Panc1 (cell line): Measurements from ENCODE around the gene INO80. TPM values are rescaled to one million over a fixed set of nuclear protein-coding genes. Genes with fewer than 3 reads are reported as not detected.

ENCODE experiments used
- ATAC-seq: fragments of 200-7000 bp; cut with Tn5 transposase; 2 replicates; pipeline ENCODE4 v1.9.1; 2020; ENCODE audit warnings: mild to moderate bottlenecking, moderate library complexity
- BruUV-seq: library from RNA; stranded (reverse); fragments of 400-500 nt; replicated peaks from 2 replicates; lab custom pipeline; 2021; lab: Mats Ljungman, UMichigan
- CTCF ChIA-PET: fragments of 300-600 bp; sonication (Branson Sonifier 250); formaldehyde crosslinking; loops from one replicate; lab custom pipeline; 2022; ENCODE audit warnings: antibody characterized with exemption; lab: Charles Lee
- POLR2A ChIA-PET: fragments of 300-600 bp; sonication (Branson Sonifier 250); formaldehyde crosslinking; loops from one replicate; lab custom pipeline; 2022; ENCODE audit warnings: antibody characterized with exemption; lab: Charles Lee
- DNase-seq: peaks from one replicate; pipeline ENCODE4 v3.0.0-alpha.2; 2010; ENCODE audit warnings: low read depth, low spot score
- H3K27ac ChIP-seq: 2 replicates; pipeline ENCODE4 v1.5.1; 2011; ENCODE audit warnings: mild to moderate bottlenecking, low read length, inconsistent platforms
- H3K27me3 ChIP-seq: fragments of 200-500 bp; sonication (Bioruptor generic); 2 replicates; pipeline ENCODE4 v1.6.0; 2014; ENCODE audit warnings: low read length, inconsistent platforms; ENCODE audit not compliant: control insufficient read depth, insufficient read depth
- H3K36me3 ChIP-seq: fragments of 200-500 bp; sonication (Bioruptor generic); 2 replicates; pipeline ENCODE4 v1.5.1; 2014; ENCODE audit warnings: inconsistent platforms, mild to moderate bottlenecking, low read length, moderate library complexity; ENCODE audit not compliant: control insufficient read depth, insufficient read depth
- H3K4me1 ChIP-seq: 2 replicates; pipeline ENCODE4 v1.5.1; 2011; ENCODE audit warnings: inconsistent platforms, mild to moderate bottlenecking, low read length, moderate library complexity; ENCODE audit not compliant: control insufficient read depth, insufficient read depth
- H3K4me3 ChIP-seq, 2 experiments: 2 replicates each; pipeline ENCODE4 v1.5.1; 2011 to 2012; ENCODE audit warnings: low read depth in 2 of 2, low read length in 2 of 2, mild to moderate bottlenecking in 2 of 2, inconsistent platforms in 1 of 2, moderate library complexity in 1 of 2
- H3K9me3 ChIP-seq: fragments of 200-500 bp; sonication (Bioruptor generic); 2 replicates; pipeline ENCODE4 v1.5.1; 2014; ENCODE audit warnings: low read depth, mild to moderate bottlenecking, inconsistent platforms, low read length, moderate library complexity; ENCODE audit not compliant: control insufficient read depth, insufficient read depth
- POLR2AphosphoS5 ChIP-seq: IDR thresholded peaks from 2 replicates; pipeline ENCODE4 v1.6.1; 2012; ENCODE audit warnings: mild to moderate bottlenecking, low read depth, low read length, moderate library complexity
- SIN3A ChIP-seq: IDR thresholded peaks from 2 replicates; pipeline ENCODE4 v1.6.1; 2012; ENCODE audit warnings: low read depth, mild to moderate bottlenecking, low read length, moderate library complexity, borderline replicate concordance; ENCODE audit not compliant: insufficient read depth
- TCF7L2 ChIP-seq: IDR thresholded peaks from 2 replicates; pipeline ENCODE4 v1.6.1; 2011; ENCODE audit warnings: mild to moderate bottlenecking, low read depth, low read length, inconsistent platforms
- in situ Hi-C: cut with HindIII; loops from 2 replicates; pipeline ENCODE4 v1.10.0; 2016; ENCODE audit warnings: low sequenced_read_pairs, low pct_unique_long_range_greater_than_20kb
- intact Hi-C: fragments of 100-400 bp; cut with micrococcal nuclease; formaldehyde crosslinking; loops from one replicate; pipeline ENCODE4 v1.10.0; 2022; ENCODE audit not compliant: unreplicated experiment
- total RNA-seq: library from RNA; stranded (reverse); gene quantifications from one replicate; pipeline ENCODE4 v1.2.1, GENCODE V29; 2021; ENCODE audit not compliant: unreplicated experiment
- TF ChIP-seq, protein P1 (sequence below), 2 experiments: IDR thresholded peaks; 2 replicates each; pipeline ENCODE4 v1.6.1; 2011 to 2012; ENCODE audit warnings: low read depth in 2 of 2, control low read depth in 1 of 2, low read length in 1 of 2, mild to moderate bottlenecking in 1 of 2, moderate library complexity in 1 of 2; ENCODE audit not compliant: insufficient read depth in 1 of 2
- TF ChIP-seq, protein P2 (sequence below): fragments of 450-650 bp; IDR thresholded peaks from 2 replicates; pipeline ENCODE4 v1.5.1; 2017; ENCODE audit warnings: mild to moderate bottlenecking

The INO80 gene
- total RNA-seq, 1 experiment from 2014 or later = 26.2 TPM

DNA sequence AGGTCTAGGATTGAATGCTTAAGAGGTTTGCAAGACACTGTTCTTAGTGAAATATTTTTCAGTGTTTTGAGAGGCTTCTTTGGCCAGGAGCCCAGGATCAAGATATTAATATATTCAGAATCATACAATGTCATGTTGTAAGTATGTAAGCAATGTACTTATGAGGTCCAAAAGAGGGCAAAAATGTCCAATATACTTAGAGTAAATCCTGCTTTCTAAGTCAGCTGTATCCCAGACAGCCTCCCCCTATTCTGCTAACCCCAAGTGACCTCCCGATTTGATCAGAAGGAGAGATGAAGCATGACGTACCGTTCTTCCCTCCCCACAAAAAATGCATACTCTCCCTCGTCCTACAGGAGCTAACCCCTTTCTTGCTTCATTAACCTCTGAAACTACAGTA is 91.9 kb downstream of the INO80 start:
- DNase-seq = no peak
- Histone ChIP-seq H3K27me3 (no peaks in the 10 kb centered on the region), H3K9me3 (no peaks in the 10 kb centered on the region), H3K36me3 (peaks cover 26% of the 10 kb centered on the region), H3K4me1 (no peaks in the 10 kb centered on the region), H3K4me3 (no peak overlapping the region), H3K27ac (no peak overlapping the region)
- no TSS peak for BruUV-seq
- TF ChIP-seq SIN3A (no peak), POLR2AphosphoS5 (no peak), TCF7L2 (no peak)
- TF ChIP-seq, protein P1, sequence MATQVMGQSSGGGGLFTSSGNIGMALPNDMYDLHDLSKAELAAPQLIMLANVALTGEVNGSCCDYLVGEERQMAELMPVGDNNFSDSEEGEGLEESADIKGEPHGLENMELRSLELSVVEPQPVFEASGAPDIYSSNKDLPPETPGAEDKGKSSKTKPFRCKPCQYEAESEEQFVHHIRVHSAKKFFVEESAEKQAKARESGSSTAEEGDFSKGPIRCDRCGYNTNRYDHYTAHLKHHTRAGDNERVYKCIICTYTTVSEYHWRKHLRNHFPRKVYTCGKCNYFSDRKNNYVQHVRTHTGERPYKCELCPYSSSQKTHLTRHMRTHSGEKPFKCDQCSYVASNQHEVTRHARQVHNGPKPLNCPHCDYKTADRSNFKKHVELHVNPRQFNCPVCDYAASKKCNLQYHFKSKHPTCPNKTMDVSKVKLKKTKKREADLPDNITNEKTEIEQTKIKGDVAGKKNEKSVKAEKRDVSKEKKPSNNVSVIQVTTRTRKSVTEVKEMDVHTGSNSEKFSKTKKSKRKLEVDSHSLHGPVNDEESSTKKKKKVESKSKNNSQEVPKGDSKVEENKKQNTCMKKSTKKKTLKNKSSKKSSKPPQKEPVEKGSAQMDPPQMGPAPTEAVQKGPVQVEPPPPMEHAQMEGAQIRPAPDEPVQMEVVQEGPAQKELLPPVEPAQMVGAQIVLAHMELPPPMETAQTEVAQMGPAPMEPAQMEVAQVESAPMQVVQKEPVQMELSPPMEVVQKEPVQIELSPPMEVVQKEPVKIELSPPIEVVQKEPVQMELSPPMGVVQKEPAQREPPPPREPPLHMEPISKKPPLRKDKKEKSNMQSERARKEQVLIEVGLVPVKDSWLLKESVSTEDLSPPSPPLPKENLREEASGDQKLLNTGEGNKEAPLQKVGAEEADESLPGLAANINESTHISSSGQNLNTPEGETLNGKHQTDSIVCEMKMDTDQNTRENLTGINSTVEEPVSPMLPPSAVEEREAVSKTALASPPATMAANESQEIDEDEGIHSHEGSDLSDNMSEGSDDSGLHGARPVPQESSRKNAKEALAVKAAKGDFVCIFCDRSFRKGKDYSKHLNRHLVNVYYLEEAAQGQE (IDR thresholded peaks at IDR 0.05; ENCODE audit: insufficient read depth in 1 of 2, low read depth in 2 of 2, low read length in 1 of 2) = no peak
- TF ChIP-seq, protein P2, sequence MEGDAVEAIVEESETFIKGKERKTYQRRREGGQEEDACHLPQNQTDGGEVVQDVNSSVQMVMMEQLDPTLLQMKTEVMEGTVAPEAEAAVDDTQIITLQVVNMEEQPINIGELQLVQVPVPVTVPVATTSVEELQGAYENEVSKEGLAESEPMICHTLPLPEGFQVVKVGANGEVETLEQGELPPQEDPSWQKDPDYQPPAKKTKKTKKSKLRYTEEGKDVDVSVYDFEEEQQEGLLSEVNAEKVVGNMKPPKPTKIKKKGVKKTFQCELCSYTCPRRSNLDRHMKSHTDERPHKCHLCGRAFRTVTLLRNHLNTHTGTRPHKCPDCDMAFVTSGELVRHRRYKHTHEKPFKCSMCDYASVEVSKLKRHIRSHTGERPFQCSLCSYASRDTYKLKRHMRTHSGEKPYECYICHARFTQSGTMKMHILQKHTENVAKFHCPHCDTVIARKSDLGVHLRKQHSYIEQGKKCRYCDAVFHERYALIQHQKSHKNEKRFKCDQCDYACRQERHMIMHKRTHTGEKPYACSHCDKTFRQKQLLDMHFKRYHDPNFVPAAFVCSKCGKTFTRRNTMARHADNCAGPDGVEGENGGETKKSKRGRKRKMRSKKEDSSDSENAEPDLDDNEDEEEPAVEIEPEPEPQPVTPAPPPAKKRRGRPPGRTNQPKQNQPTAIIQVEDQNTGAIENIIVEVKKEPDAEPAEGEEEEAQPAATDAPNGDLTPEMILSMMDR = no peak
- in situ Hi-C loops = no loop called here
- no peak for ATAC-seq
- ChIA-PET CTCF (no interaction called here), POLR2A (no interaction called here)
- intact Hi-C loops = no loop called here

DNA sequence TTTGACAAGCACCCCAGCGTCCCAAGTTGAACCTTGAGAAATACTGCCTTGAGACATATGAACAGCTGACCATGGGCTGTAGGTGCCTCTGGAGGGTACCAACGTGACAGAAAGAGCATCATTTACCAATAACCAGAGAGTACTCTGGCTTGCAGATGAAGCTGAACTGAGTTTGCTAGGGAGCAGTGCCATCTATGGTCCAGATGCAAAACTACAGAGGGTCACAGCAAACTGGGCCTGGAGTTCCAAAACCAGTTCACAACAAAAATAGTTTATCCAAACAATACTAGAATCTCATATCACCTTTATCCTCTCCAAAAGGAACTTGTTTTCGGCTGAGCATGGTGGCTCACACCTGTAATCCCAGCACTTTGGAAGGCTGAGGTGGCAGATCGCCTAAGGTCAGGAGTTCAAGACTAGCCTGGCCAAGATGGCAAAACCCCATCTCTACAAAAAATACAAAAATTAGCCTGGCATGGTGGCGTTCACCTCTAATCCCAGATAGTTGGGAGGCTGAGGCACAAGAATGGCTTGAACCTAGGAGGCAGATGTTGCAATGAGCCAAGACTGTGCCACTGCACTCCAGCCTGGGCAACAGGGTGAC is 93.5 kb downstream of the INO80 start:
- intact Hi-C loops = loop anchor here (1.0 kb wide), 1 partner anchor 118 kb away; no protein-coding TSS in a partner anchor

More for the DNA sequence above, 93.5 kb downstream of the INO80 start:
- BruUV-seq = no TSS peak
- Histone ChIP-seq H3K36me3 (peaks cover 33% of the 10 kb centered on the region), H3K9me3 (no peaks in the 10 kb centered on the region), H3K4me1 (no peaks in the 10 kb centered on the region), H3K27me3 (no peaks in the 10 kb centered on the region), H3K4me3 (no peak overlapping the region), H3K27ac (no peak overlapping the region)
- DNase-seq = peak; percentile 56
- ChIA-PET POLR2A (no interaction called here), CTCF (interaction anchor here (1.2 kb wide), 1 partner anchor 120 kb away, joined by 3 read pairs; no protein-coding TSS in a partner anchor)
- in situ Hi-C loops = no loop called here
- TF ChIP-seq SIN3A (no peak), TCF7L2 (no peak), POLR2AphosphoS5 (no peak)
- TF ChIP-seq, protein P1 (IDR thresholded peaks at IDR 0.05; ENCODE audit: insufficient read depth in 1 of 2, low read depth in 2 of 2, low read length in 1 of 2) = no peak
- TF ChIP-seq, protein P2 = peak; percentile 80
- peak; percentile 89 for ATAC-seq
